IMR-90 (cell line): Measurements from ENCODE around the gene DYRK2. TPM values are rescaled to one million over a fixed set of nuclear protein-coding genes. Genes with fewer than 3 reads are reported as not detected.

ENCODE experiments used
- ATAC-seq: fragments of 200-7000 bp; cut with Tn5 transposase; 2 replicates; pipeline ENCODE4 v1.9.1; 2020; ENCODE audit warnings: low read depth, mild to moderate bottlenecking, moderate library complexity
- BruUV-seq: library from RNA; stranded (reverse); fragments of 400-500 nt; replicated peaks from 2 replicates; lab custom pipeline; 2021; lab: Mats Ljungman, UMichigan
- CTCF ChIA-PET: fragments of 300-600 bp; formaldehyde crosslinking; extraction: SDS; loops from one replicate; lab custom pipeline; 2021; ENCODE audit warnings: antibody characterized with exemption; lab: Yijun Ruan, JAX
- POLR2A ChIA-PET: fragments of 300-600 bp; sonication (Branson Sonifier 250); formaldehyde crosslinking; loops from one replicate; lab custom pipeline; 2022; ENCODE audit warnings: antibody characterized with exemption; ENCODE audit not compliant: unreplicated experiment; lab: Charles Lee
- DNase-seq: peaks from one replicate; pipeline ENCODE4 v3.0.0; 2013
- H2AFZ ChIP-seq: replicated peaks from 2 replicates; pipeline ENCODE3; 2013; ENCODE audit warnings: low read length, mild to moderate bottlenecking; ENCODE audit not compliant: poor library complexity
- H2AK5ac ChIP-seq: 2 replicates; pipeline ENCODE4 v1.6.1; 2013; ENCODE audit warnings: low read depth, low read length, inconsistent platforms
- H2AK9ac ChIP-seq: replicated peaks from 2 replicates; pipeline ENCODE3; 2013; ENCODE audit warnings: mild to moderate bottlenecking, low read depth, low read length, moderate library complexity; ENCODE audit not compliant: poor library complexity
- H2BK120ac ChIP-seq: 2 replicates; pipeline ENCODE4 v1.6.1; 2013; ENCODE audit warnings: low read depth, low read length, inconsistent platforms
- H2BK15ac ChIP-seq: 3 replicates; pipeline ENCODE4 v1.6.1; 2013; ENCODE audit warnings: low read depth, low read length, inconsistent platforms
- H2BK20ac ChIP-seq: 2 replicates; pipeline ENCODE4 v1.6.1; 2013; ENCODE audit warnings: low read depth, mild to moderate bottlenecking, inconsistent platforms, low read length, moderate library complexity
- H2BK5ac ChIP-seq: 2 replicates; pipeline ENCODE4 v1.6.1; 2013; ENCODE audit warnings: mild to moderate bottlenecking, low read depth, low read length, inconsistent platforms; ENCODE audit not compliant: poor library complexity, severe bottlenecking
- H3K14ac ChIP-seq: replicated peaks from 2 replicates; pipeline ENCODE4 v1.6.1; 2013; ENCODE audit warnings: low read depth, low read length, inconsistent platforms
- H3K18ac ChIP-seq: 2 replicates; pipeline ENCODE4 v1.6.1; 2013; ENCODE audit warnings: low read depth, low read length, control low read depth
- H3K23ac ChIP-seq: 2 replicates; pipeline ENCODE4 v1.6.1; 2013; ENCODE audit warnings: low read depth, low read length, inconsistent platforms
- H3K27ac ChIP-seq: 2 replicates; pipeline ENCODE4 v1.5.1; 2013; ENCODE audit warnings: mild to moderate bottlenecking, control low read depth, low read length; ENCODE audit not compliant: insufficient read depth
- H3K27me3 ChIP-seq: 2 replicates; pipeline ENCODE4 v1.6.1; 2013; ENCODE audit warnings: low read length; ENCODE audit not compliant: control insufficient read depth, insufficient read depth
- H3K36me3 ChIP-seq: 2 replicates; pipeline ENCODE4 v1.6.1; 2013; ENCODE audit warnings: low read length, mixed read lengths; ENCODE audit not compliant: control insufficient read depth, insufficient read depth
- H3K4ac ChIP-seq: 2 replicates; pipeline ENCODE4 v1.6.1; 2013; ENCODE audit warnings: low read depth, low read length, inconsistent platforms
- H3K4me1 ChIP-seq: 2 replicates; pipeline ENCODE4 v1.6.1; 2013; ENCODE audit warnings: low read length, mixed read lengths; ENCODE audit not compliant: control insufficient read depth, insufficient read depth
- H3K4me2 ChIP-seq: 2 replicates; pipeline ENCODE4 v1.6.1; 2013; ENCODE audit warnings: low read depth, mild to moderate bottlenecking, control low read depth, low read length, moderate library complexity
- H3K4me3 ChIP-seq: 2 replicates; pipeline ENCODE4 v1.5.1; 2013; ENCODE audit warnings: low read depth, mild to moderate bottlenecking, control low read depth, low read length, moderate library complexity; ENCODE audit not compliant: insufficient read depth
- H3K56ac ChIP-seq: 2 replicates; pipeline ENCODE4 v1.6.1; 2013; ENCODE audit warnings: low read length, inconsistent platforms; ENCODE audit not compliant: insufficient read depth; ENCODE audit errors: extremely low read depth
- H3K79me1 ChIP-seq, 2 experiments: 2 replicates each; pipeline ENCODE4 v1.6.1; 2013; ENCODE audit warnings: low read length in 2 of 2, inconsistent platforms in 1 of 2, low read depth in 1 of 2
- H3K9ac ChIP-seq: 2 replicates; pipeline ENCODE4 v1.6.1; 2013; ENCODE audit warnings: low read depth, low read length, control low read depth
- H3K9me1 ChIP-seq: 2 replicates; pipeline ENCODE4 v1.6.1; 2013; ENCODE audit warnings: low read length, inconsistent platforms; ENCODE audit not compliant: insufficient read depth
- H3K9me3 ChIP-seq: 2 replicates; pipeline ENCODE4 v1.6.1; 2013; ENCODE audit warnings: low read length; ENCODE audit not compliant: control insufficient read depth, insufficient read depth
- H4K20me1 ChIP-seq: 2 replicates; pipeline ENCODE4 v1.6.1; 2013; ENCODE audit warnings: low read length, inconsistent platforms; ENCODE audit not compliant: insufficient read depth
- H4K5ac ChIP-seq: 2 replicates; pipeline ENCODE4 v1.6.1; 2013; ENCODE audit warnings: mild to moderate bottlenecking, low read depth, low read length, control low read depth
- H4K8ac ChIP-seq, 2 experiments: 2 replicates each; pipeline ENCODE4 v1.6.1; 2013; ENCODE audit warnings: low read depth in 2 of 2, low read length in 2 of 2, control low read depth in 1 of 2, inconsistent platforms in 1 of 2
- H4K91ac ChIP-seq: 2 replicates; pipeline ENCODE4 v1.6.1; 2013; ENCODE audit warnings: low read depth, low read length, inconsistent platforms; ENCODE audit not compliant: insufficient read depth
- BHLHE40 ChIP-seq: fragments of 150-350 bp; IDR thresholded peaks from 2 replicates; pipeline ENCODE4 v1.6.1; 2016; ENCODE audit warnings: mild to moderate bottlenecking, low read depth, low read length
- CEBPB ChIP-seq: IDR thresholded peaks from 2 replicates; pipeline ENCODE4 v1.6.1; 2012; ENCODE audit warnings: low read depth, low read length, improper control_type of control experiment
- CHD1 ChIP-seq: IDR thresholded peaks from 2 replicates; pipeline ENCODE4 v1.6.1; 2012; ENCODE audit warnings: low read depth, low read length, improper control_type of control experiment
- FOS ChIP-seq: fragments of 150-350 bp; IDR thresholded peaks from 2 replicates; pipeline ENCODE4 v1.6.1; 2016; ENCODE audit warnings: low read depth, low read length
- MAFK ChIP-seq: IDR thresholded peaks from 2 replicates; pipeline ENCODE4 v1.6.1; 2012; ENCODE audit warnings: low read depth, low read length, improper control_type of control experiment
- MAZ ChIP-seq: IDR thresholded peaks from 2 replicates; pipeline ENCODE4 v1.6.1; 2012; ENCODE audit warnings: low read depth, mild to moderate bottlenecking, low read length, improper control_type of control experiment, moderate library complexity, borderline replicate concordance
- MXI1 ChIP-seq: IDR thresholded peaks from 2 replicates; pipeline ENCODE4 v1.6.1; 2012; ENCODE audit warnings: low read depth, mild to moderate bottlenecking, low read length, moderate library complexity, borderline replicate concordance
- NFE2L2 ChIP-seq: fragments of 150-350 bp; IDR thresholded peaks from 2 replicates; pipeline ENCODE4 v1.6.1; 2016; ENCODE audit warnings: low read depth, mild to moderate bottlenecking, low read length
- POLR2A ChIP-seq: IDR thresholded peaks from 2 replicates; pipeline ENCODE4 v1.6.1; 2012; ENCODE audit warnings: mild to moderate bottlenecking, low read depth, low read length
- RAD21 ChIP-seq: IDR thresholded peaks from 2 replicates; pipeline ENCODE4 v1.6.1; 2012; ENCODE audit warnings: low read length, improper control_type of control experiment
- RCOR1 ChIP-seq: IDR thresholded peaks from 2 replicates; pipeline ENCODE4 v1.6.1; 2012; ENCODE audit warnings: mild to moderate bottlenecking, low read length, improper control_type of control experiment; ENCODE audit not compliant: insufficient replicate concordance
- RFX5 ChIP-seq: IDR thresholded peaks from 2 replicates; pipeline ENCODE4 v1.8.0; 2012; ENCODE audit warnings: low read depth, mild to moderate bottlenecking, low read length, moderate library complexity
- SMC3 ChIP-seq: fragments of 150-350 bp; IDR thresholded peaks from 2 replicates; pipeline ENCODE4 v1.6.1; 2016; ENCODE audit warnings: low read depth, mild to moderate bottlenecking, antibody characterized with exemption, low read length, moderate library complexity
- WGBS, 2 experiments: methylation state at CpG; one replicate each; pipeline versions ENCODE4 v1.1.5 to v1.1.7; 2013; ENCODE audit warnings: missing lambda C conversion rate in 2 of 2; ENCODE audit not compliant: insufficient read length in 1 of 2; ENCODE audit errors: extremely low coverage in 2 of 2; 5-methylcytosine and 5-hydroxymethylcytosine counted together
- dilution Hi-C: fragments of 300-500 bp; cut with HindIII; formaldehyde crosslinking; loops from one replicate; pipeline ENCODE4 v1.14.3; 2018; ENCODE audit warnings: low sequenced_read_pairs; ENCODE audit not compliant: unreplicated experiment
- in situ Hi-C: fragments of 300-500 bp; cut with MboI; formaldehyde crosslinking; loops from 3 replicates; pipeline ENCODE4 v1.14.3; 2019; ENCODE audit warnings: low sequenced_read_pairs, inconsistent platforms, mixed read lengths
- intact Hi-C: fragments of 100-400 bp; cut with micrococcal nuclease; formaldehyde crosslinking; loops from 2 replicates; pipeline ENCODE4 v1.10.0; 2022
- polyA plus RNA-seq, 3 experiments: library from polyadenylated mRNA; depleted of rRNA; stranded (reverse); fragments of >200 nt; gene quantifications; 2 replicates each; pipeline ENCODE4 v1.2.3, GENCODE V29; 2012; ENCODE audit warnings: low replicate concordance in 1 of 3
- total RNA-seq: library from RNA; depleted of rRNA; stranded (reverse); fragments of >200 nt; gene quantifications from 2 replicates; pipeline ENCODE4 v1.2.3, GENCODE V29; 2012
- TF ChIP-seq, protein P1 (sequence below): conservative IDR thresholded peaks from 2 replicates; pipeline ENCODE4 v1.5.1; 2012; ENCODE audit warnings: mild to moderate bottlenecking, low read depth, low read length, improper control_type of control experiment
- TF ChIP-seq, protein P2 (sequence below): fragments of 150-350 bp; IDR thresholded peaks from 2 replicates; pipeline ENCODE4 v1.6.1; 2016; ENCODE audit warnings: low read depth, mild to moderate bottlenecking, low read length, moderate library complexity, borderline replicate concordance
- TF ChIP-seq, protein P3 (sequence below): fragments of 150-350 bp; IDR thresholded peaks from 2 replicates; pipeline ENCODE4 v1.6.1; 2017; ENCODE audit warnings: mild to moderate bottlenecking, antibody characterized with exemption, low read length, low read depth

DYRK2 gene
- total and polyA plus RNA-seq, 2 of the 4 experiments (the other 2 are of a cell fraction), result 16.3 to 23.1 TPM

DNA sequence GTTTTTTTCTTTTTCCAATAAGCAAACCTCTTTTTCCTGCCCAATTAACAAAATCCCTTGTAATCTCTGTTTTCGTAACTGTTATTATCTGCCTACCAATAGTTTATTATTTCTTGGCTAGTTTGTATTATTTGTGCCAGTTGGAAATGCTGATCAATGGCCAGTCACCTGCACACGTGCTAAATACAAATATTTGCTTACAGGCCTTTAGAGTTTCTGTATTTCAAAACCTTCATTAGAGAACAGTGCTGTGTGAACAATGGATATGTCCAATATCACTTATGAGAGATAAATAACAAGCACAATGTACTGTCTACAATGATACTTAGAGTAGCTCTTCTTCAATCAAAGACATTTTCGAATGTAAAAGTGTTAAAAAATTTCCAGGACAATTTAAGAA lies 10.8 kb upstream of the DYRK2 start:
- Histone ChIP-seq H3K14ac (no peak overlapping the region), H3K27me3 (peaks cover 11% of the 10 kb centered on the region), H2BK120ac (no peak overlapping the region), H3K4me1 (no peaks in the 10 kb centered on the region), H4K20me1 (no peaks in the 10 kb centered on the region), H4K91ac (no peak overlapping the region), H4K8ac (no peak overlapping the region), H2BK15ac (no peak overlapping the region), H3K56ac (no peak overlapping the region), H4K5ac (no peak overlapping the region), H2BK5ac (no peak overlapping the region), H3K9me3 (no peaks in the 10 kb centered on the region), H2AFZ (no peak overlapping the region), H3K4ac (no peak overlapping the region), H2AK9ac (no peak overlapping the region), H2BK20ac (no peak overlapping the region), H3K79me1 (no peaks in the 10 kb centered on the region), H3K36me3 (no peaks in the 10 kb centered on the region), H3K27ac (no peak overlapping the region), H3K4me3 (no peak overlapping the region), H3K18ac (no peak overlapping the region), H3K9ac (no peak overlapping the region), H3K9me1 (no peaks in the 10 kb centered on the region), H3K23ac (no peak overlapping the region), H2AK5ac (no peak overlapping the region), H3K4me2 (no peak overlapping the region)
- no TSS peak for BruUV-seq
- in situ Hi-C loops, result no loop called here
- TF ChIP-seq MAZ, result no peak
- no peak for TF ChIP-seq FOS
- TF ChIP-seq, protein P1, sequence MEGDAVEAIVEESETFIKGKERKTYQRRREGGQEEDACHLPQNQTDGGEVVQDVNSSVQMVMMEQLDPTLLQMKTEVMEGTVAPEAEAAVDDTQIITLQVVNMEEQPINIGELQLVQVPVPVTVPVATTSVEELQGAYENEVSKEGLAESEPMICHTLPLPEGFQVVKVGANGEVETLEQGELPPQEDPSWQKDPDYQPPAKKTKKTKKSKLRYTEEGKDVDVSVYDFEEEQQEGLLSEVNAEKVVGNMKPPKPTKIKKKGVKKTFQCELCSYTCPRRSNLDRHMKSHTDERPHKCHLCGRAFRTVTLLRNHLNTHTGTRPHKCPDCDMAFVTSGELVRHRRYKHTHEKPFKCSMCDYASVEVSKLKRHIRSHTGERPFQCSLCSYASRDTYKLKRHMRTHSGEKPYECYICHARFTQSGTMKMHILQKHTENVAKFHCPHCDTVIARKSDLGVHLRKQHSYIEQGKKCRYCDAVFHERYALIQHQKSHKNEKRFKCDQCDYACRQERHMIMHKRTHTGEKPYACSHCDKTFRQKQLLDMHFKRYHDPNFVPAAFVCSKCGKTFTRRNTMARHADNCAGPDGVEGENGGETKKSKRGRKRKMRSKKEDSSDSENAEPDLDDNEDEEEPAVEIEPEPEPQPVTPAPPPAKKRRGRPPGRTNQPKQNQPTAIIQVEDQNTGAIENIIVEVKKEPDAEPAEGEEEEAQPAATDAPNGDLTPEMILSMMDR, result no peak
- TF ChIP-seq NFE2L2, result no peak
- no peak for TF ChIP-seq RFX5
- TF ChIP-seq RCOR1, result no peak
- TF ChIP-seq, protein P2, sequence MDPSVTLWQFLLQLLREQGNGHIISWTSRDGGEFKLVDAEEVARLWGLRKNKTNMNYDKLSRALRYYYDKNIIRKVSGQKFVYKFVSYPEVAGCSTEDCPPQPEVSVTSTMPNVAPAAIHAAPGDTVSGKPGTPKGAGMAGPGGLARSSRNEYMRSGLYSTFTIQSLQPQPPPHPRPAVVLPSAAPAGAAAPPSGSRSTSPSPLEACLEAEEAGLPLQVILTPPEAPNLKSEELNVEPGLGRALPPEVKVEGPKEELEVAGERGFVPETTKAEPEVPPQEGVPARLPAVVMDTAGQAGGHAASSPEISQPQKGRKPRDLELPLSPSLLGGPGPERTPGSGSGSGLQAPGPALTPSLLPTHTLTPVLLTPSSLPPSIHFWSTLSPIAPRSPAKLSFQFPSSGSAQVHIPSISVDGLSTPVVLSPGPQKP, result no peak
- no peak for TF ChIP-seq CHD1
- no peak for TF ChIP-seq BHLHE40
- no peak for TF ChIP-seq MAFK
- no peak for TF ChIP-seq SMC3
- TF ChIP-seq CEBPB, result no peak
- TF ChIP-seq RAD21, result no peak
- TF ChIP-seq MXI1, result no peak
- TF ChIP-seq, protein P3, sequence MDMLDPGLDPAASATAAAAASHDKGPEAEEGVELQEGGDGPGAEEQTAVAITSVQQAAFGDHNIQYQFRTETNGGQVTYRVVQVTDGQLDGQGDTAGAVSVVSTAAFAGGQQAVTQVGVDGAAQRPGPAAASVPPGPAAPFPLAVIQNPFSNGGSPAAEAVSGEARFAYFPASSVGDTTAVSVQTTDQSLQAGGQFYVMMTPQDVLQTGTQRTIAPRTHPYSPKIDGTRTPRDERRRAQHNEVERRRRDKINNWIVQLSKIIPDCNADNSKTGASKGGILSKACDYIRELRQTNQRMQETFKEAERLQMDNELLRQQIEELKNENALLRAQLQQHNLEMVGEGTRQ, result no peak
- TF ChIP-seq POLR2A, result no peak
- ChIA-PET POLR2A (no interaction called here), CTCF (no interaction called here)
- dilution Hi-C loops, result no loop called here
- no peak for DNase-seq
- no peak for ATAC-seq
- no CpG with 5 or more reads among the region's 3 CpGs for WGBS, 2 experiments
- intact Hi-C loops, result no loop called here
